Activated naive CD4-positive, alpha-beta T cell treated with anti-CD3 and anti-CD28 coated beads, Interleukin-2, amount 50 U/mL, for 72 hours (primary cell): ENCODE data around the gene PER1. TPM values are rescaled to one million over a fixed set of nuclear protein-coding genes. Genes with fewer than 3 reads are reported as not detected.
A peak's percentile ranks its signal among the peaks of the same experiment; 100 is the strongest.

Experiments
- ATAC-seq, 2 donors: fragments of 150-1000 bp; cut with Tn5 transposase; 2 replicates each; pipeline ENCODE4 v1.10.0; 2021; ENCODE audit warnings: mild to moderate bottlenecking in 2 of 2, moderate library complexity in 2 of 2
- DNase-seq, 2 donors: peaks; one replicate each; pipeline ENCODE4 v3.0.0; 2021 to 2022; ENCODE audit warnings: low spot score in 2 of 2
- H3K27ac Mint-ChIP-seq, 2 donors: one replicate each; pipeline ENCODE4 v1.8.0; 2022; ENCODE audit warnings: mild to moderate bottlenecking in 2 of 2, mixed read lengths in 2 of 2
- H3K36me3 Mint-ChIP-seq, 2 donors: one replicate each; pipeline ENCODE4 v1.8.0; 2022; ENCODE audit warnings: mixed read lengths in 2 of 2
- H3K9me3 Mint-ChIP-seq, 2 donors: one replicate each; pipeline ENCODE4 v1.8.0; 2022; ENCODE audit warnings: mixed read lengths in 2 of 2
- total RNA-seq, 2 donors: library from RNA; stranded (reverse); gene quantifications; one replicate each; pipeline ENCODE4 v1.2.3, GENCODE V29; 2022

The PER1 gene, protein sequence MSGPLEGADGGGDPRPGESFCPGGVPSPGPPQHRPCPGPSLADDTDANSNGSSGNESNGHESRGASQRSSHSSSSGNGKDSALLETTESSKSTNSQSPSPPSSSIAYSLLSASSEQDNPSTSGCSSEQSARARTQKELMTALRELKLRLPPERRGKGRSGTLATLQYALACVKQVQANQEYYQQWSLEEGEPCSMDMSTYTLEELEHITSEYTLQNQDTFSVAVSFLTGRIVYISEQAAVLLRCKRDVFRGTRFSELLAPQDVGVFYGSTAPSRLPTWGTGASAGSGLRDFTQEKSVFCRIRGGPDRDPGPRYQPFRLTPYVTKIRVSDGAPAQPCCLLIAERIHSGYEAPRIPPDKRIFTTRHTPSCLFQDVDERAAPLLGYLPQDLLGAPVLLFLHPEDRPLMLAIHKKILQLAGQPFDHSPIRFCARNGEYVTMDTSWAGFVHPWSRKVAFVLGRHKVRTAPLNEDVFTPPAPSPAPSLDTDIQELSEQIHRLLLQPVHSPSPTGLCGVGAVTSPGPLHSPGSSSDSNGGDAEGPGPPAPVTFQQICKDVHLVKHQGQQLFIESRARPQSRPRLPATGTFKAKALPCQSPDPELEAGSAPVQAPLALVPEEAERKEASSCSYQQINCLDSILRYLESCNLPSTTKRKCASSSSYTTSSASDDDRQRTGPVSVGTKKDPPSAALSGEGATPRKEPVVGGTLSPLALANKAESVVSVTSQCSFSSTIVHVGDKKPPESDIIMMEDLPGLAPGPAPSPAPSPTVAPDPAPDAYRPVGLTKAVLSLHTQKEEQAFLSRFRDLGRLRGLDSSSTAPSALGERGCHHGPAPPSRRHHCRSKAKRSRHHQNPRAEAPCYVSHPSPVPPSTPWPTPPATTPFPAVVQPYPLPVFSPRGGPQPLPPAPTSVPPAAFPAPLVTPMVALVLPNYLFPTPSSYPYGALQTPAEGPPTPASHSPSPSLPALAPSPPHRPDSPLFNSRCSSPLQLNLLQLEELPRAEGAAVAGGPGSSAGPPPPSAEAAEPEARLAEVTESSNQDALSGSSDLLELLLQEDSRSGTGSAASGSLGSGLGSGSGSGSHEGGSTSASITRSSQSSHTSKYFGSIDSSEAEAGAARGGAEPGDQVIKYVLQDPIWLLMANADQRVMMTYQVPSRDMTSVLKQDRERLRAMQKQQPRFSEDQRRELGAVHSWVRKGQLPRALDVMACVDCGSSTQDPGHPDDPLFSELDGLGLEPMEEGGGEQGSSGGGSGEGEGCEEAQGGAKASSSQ (N-terminal part only)
- 100 to 1,000 TPM in 1 of 2 donors, 10 to 100 TPM in 1; 80.9 to 294 TPM for total RNA-seq

DNA sequence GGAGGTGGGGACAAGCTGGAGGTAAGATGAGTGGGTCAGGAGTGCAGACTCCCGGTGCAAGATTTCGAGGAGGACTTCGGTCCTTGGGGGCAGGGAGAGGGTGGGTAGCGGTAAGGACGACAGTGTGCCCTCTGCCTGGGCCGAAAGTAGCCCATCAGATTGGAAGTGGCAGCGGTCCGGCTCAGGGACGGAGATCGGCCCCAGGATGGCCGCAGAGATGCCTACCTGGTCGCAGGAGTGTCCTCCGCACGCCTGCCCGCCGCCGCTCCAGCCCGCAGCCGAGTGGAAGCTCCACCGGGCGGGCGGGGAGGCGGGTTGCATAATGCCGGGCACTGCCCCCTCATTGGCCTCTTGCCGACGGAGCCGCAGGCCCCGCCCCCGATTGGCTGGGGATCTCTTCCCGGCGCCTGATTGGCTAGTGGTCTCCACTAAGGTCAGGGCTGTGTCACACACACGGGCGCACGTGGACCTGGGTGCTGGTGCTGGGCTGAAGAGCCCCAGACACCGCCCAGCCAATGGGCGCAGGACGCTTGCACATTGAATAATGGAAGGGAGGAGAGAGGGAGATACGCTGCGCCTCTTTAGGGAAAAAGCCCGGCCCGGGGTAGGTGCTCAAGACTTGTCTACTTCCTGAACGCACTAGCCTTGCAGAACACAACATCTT lies at the start of gene PER1:
TSS of gene PER1 (minus strand) at position 293 of the 664 bp plus-strand sequence. CDS start 1,698 bp downstream, outside the sequence.
- Mint-ChIP-seq H3K9me3 (no peaks in the 10 kb centered on the region), H3K27ac (peak within 1 kb of the TSS in 1 of 2 donors; percentile 99), H3K36me3 (peaks cover 5 to 8% of the 10 kb centered on the region in 2 donors)
- ATAC-seq (peak; percentile 43 to 46), DNase-seq (peak; percentile 92 to 96)

DNA sequence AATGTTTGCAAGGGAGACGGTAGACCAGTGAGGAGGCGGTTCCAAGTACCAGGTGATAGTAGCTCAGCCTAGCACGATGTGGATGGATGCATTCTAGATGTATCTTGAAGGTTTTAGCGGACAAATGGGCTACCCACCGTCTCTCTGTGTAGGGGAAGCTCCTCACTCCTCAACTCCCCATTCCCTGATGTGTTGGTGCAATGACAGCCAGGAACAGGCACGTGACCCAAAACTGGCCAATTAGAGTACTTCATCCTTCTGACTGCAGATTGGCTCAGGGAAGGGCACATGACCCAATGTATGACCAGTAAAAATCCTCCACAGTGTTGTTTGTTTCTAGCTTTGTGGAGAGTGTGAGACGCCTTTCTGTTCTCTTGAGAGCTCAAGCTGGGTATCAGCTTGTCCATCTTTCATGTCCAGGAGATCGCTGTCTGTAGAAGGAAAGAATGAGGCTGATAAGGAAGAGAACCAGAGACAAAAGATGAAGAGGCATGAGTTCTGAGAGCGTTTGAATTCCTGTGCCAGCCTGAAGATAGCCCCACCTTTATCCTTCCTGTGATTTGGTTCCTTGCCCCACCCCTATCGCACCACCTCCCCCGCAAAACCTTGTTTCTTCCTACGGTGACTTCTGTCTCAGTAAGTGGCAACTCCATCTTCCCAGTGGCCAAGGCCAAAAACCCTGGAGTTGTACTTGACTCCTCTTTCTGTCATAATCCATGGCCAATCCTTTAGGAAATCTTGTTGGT lies 40.0 kb upstream of the PER1 start:
- no peaks in the 10 kb centered on the region for H3K9me3 Mint-ChIP-seq

DNA sequence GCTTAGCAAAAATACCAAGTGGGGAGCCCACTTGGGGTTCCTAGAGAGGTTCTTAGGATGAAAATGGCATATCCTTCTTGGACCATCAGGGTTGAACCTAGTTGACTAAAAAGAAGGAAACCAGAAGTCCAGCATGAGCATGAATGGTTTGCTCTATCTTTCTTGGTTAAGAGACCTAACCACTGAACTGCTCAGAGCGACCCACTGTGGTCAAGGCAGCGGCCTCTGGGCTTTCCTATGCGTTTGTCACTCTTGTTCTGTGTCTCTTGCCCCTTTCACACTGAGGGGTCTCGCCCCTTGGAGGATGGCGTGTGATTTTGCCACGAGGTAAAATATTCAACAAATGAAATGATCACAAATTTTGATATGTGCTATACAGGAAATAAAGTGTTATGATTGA lies 38.3 kb upstream of the PER1 start:
- H3K27ac Mint-ChIP-seq, result peak overlapping the region in 1 of 2 donors; percentile 73
- peaks cover 0 to 5% of the 10 kb centered on the region in 2 donors for H3K36me3 Mint-ChIP-seq
- DNase-seq (no peak), ATAC-seq (no peak)
- no peaks in the 10 kb centered on the region for H3K9me3 Mint-ChIP-seq

More for the DNA sequence above, 40.0 kb upstream of the PER1 start:
- peak; percentile 34 to 54 for ATAC-seq
- peaks cover 0 to 5% of the 10 kb centered on the region in 2 donors for H3K36me3 Mint-ChIP-seq
- peak; percentile 62 to 70 for DNase-seq
- H3K27ac Mint-ChIP-seq, result no peak overlapping the region

DNA sequence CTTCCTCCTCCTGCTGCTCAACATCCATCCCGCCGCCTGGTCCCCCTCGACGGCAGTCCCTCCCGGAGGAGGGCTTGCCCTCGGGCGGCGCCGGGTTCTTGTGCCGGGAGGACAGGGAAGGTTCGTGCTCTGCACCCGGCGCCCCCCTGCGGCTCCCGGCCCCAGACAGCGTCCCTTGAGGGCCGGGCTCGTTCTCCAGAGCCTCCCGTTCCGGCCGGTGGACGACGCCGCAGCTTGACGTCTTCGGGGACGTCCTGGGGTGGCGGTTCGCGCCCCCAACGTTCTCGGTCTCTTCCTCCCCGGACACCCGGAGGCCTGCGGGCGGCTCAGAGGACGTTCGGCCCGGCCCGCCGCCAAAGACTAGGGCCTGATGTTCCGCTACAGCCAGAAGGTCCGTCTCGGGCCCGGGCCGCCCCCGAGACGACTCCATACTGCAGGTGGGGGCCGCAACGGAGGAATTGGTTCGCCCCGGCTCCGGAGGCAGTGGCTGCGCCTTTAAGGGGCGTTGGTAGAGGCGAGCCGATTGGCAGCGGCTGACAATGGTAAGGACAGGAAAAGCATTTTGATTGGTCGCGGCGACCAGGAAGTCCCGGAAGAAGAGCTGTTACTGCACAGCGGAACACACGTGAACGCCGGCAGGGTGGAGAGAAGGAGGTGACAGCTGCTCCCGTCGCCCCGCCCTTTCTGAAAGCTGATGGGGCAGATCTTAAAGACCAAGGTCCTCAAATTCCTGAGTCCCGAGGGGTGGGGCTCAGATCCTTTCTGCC lies 37.7 kb upstream of the PER1 start, which contains the start of gene BORCS6:
TSS of gene BORCS6 (minus strand) at position 470 of the 767 bp plus-strand sequence. CDS start at position 430, 40 bp downstream.
- peak; percentile 67 to 73 for ATAC-seq
- H3K27ac Mint-ChIP-seq, result peak within 1 kb of the TSS in 1 of 2 donors; percentile 73
- H3K36me3 Mint-ChIP-seq, result peaks cover 0 to 5% of the 10 kb centered on the region in 2 donors
- H3K9me3 Mint-ChIP-seq, result no peaks in the 10 kb centered on the region
- DNase-seq, result peak; percentile 89 to 96

DNA sequence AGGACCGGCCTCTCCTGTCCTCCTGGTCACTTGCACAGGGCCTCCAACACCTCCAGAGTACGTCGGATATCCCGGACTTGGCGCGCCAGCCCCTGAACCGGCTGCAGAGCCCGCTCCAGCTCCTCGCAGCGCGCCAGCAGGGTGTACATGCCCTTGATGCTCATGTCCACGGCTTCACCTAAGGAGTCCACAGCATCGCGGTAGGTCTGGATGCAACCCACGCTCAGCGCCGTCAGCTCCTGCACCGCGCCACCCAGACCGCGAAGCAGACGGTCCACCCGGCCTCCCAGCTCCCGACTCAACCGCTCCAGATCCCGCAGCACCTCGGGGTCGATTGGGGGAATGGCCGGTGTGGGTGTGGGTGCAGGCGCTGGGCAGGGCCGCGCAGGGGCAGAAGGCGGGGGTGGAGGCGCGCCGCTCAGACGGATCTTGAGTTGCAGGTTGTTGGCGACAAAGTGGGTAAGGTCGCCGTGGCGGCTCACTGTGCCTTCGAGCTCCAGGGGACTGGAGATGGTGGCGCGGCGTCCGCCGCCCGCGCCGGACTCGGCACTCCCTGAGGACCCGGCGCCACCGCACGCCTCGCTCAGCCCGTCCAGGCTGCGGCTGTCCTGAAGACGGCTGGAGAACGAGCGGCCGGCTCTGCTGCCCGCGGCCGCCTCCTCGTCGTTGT lies 37.0 kb upstream of the PER1 start:
- Mint-ChIP-seq H3K27ac (no peak overlapping the region), H3K9me3 (no peaks in the 10 kb centered on the region)
- DNase-seq, result peak; percentile 26 to 72

DNA sequence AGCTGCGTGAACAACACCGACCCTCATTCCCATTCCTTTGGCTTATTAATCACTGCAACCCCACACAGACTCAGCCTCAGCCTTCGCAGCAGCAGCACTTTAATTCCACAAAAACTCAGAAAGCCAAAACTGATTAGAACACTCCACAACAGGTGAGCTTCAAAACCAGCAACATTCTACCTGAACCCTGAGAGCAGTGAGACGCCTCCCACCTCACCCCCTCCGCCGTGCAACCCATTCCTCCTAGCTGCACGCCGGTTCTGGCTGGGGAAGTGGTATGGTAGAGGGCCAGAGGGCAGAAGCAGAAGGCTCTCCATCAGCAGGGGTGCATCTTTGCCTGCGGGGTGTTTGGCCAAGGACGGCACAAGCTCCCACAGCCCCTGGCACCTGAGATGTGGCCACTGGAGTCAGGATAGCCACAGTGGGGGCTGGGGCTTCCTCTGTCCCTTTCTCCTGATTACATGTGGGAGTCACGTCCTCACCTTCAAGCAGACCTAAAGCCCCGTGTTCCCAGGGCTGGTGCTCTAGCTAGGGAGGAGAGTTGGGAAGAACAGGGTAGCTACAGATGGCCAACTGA lies 36.1 kb upstream of the PER1 start:
- ATAC-seq, result no peak
- peaks cover 0 to 5% of the 10 kb centered on the region in 2 donors for H3K36me3 Mint-ChIP-seq
- H3K27ac Mint-ChIP-seq, result peak overlapping the region in 1 of 2 donors; percentile 37
- DNase-seq, result peak in 1 of 2 donors; percentile 38
- no peaks in the 10 kb centered on the region for H3K9me3 Mint-ChIP-seq

More for the DNA sequence above, 37.0 kb upstream of the PER1 start:
- peaks cover 0 to 5% of the 10 kb centered on the region in 2 donors for H3K36me3 Mint-ChIP-seq
- no peak for ATAC-seq

DNA sequence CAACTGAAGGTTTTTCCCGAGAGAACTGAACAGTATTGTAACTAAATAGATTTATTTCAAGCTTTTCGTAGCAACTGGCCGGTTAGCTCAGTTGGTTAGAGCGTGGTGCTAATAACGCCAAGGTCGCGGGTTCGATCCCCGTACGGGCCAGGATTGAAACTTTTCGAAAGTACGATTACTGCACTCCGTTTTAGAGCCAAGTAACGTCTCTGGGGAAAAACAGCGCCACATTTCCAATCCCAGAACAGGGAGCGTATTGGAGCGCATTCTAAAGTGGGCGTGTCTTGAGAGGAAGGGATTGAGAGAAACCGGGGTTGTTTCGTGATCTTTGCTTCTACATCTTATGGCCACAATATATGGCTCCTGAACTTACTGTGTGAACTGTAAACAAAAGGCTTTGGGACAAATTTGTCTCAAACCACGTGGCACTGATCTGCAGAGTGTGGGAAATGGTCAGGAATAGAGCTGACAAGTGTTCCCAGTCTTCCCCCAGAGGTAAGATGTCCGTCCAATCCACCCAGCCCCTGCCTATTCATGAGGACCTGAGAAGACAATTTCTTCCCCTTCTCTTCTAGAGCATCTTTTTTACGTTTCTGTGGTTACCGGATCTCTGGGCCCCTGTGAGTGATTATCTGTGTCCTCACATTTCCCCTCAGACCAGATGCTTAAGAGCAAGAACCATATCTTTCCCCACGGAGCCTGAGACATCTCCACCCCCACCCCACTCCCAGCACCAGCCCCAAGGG lies 35.5 kb upstream of the PER1 start:
- Mint-ChIP-seq H3K9me3 (no peaks in the 10 kb centered on the region), H3K27ac (no peak overlapping the region), H3K36me3 (peaks cover 0 to 5% of the 10 kb centered on the region in 2 donors)
- ATAC-seq (peak; percentile 31 to 51), DNase-seq (peak; percentile 92 to 93)

DNA sequence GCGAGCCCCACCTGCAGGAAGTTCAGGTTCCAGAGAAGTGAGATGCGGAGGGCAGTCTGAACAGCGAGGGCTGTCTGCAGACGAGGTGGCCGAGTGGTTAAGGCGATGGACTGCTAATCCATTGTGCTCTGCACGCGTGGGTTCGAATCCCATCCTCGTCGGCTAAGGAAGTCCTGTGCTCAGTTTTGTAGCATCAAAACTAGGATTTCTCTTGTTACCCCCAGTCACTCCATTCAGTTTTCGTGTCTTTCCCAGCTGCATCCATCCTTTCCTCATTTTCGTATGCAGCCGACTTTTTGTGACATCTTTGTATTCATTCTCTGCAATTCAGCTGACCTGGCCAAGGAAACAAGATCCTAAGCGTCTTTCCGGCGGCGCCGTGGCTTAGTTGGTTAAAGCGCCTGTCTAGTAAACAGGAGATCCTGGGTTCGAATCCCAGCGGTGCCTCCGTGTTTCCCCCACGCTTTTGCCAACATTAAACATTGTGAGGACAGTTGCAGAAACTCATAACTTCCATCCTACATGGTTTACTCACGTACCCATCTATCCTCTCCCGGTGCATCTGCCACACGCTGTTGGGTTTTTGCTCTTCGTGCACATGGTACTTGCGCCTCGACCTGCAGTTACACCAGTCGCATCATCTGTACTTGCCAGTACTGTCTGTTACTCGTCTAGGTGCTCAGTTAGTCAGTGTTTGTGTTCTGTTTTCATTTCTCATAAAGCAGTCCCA lies 34.7 kb upstream of the PER1 start:
- no peaks in the 10 kb centered on the region for H3K9me3 Mint-ChIP-seq
- peak; percentile 95 to 97 for DNase-seq
- H3K36me3 Mint-ChIP-seq, result peaks cover 0 to 5% of the 10 kb centered on the region in 2 donors
- peak; percentile 56 to 59 for ATAC-seq
- no peak overlapping the region for H3K27ac Mint-ChIP-seq

DNA sequence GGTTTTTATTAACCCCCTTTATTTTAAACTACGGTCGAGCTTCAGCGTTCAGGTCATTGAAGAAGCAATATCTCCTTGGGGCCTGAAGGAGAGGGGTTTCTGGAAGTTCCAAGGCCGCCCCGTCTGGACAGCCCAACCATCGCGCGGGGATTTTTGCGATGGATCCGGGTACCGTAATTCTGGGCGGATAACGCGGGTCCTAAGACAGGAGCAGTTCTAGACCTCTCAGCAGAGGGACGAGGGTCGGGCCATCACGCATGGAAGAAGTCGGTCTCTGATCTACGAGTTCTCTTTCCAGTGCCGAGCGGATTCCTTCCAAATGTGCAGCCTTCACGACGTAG lies 34.2 kb upstream of the PER1 start:
- DNase-seq (no peak), ATAC-seq (no peak)
- Mint-ChIP-seq H3K9me3 (no peaks in the 10 kb centered on the region), H3K27ac (no peak overlapping the region), H3K36me3 (peaks cover 0 to 5% of the 10 kb centered on the region in 2 donors)

DNA sequence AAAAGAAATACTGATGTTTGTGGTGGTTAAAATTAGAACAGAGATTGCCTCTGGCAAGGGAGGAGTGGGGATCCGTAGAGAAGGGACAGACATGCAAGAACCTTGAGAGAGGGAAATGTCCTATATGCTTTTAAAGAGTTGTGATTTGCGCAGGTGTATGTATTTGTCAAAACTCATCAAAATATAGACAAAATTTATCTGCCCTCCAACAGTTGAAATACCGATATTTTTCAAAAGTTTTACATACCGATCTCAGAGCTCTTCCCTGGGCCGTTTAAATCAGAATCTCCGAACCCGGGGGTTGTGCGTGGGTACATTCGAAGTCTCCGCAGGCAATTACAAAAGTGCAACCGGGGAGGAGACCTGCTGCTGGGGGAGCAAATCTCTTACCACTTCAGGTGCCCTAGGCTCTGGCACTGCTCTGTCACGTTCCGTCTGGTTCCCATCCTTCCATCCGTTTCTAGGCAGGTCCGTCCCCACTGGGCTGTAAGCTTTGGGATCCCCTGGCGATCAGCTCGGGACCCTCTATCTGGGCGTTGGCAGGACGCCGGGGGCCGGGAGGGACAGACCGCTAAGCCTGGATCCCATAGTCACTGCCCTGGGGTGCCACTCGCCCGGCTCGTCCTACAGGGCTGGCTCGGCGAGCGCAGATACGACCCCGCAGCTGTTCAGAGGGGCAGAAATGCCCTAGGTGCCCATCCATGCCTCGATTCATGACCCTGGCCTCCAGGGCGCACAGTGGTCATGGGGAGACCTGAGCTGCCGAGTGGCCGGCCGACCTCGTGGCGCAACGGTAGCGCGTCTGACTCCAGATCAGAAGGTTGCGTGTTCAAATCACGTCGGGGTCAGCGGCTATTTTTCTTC lies 33.6 kb upstream of the PER1 start:
- ATAC-seq (peak; percentile 13 to 24), DNase-seq (peak; percentile 93 to 98)
- Mint-ChIP-seq H3K36me3 (peaks cover 0 to 5% of the 10 kb centered on the region in 2 donors), H3K27ac (no peak overlapping the region), H3K9me3 (no peaks in the 10 kb centered on the region)

DNA sequence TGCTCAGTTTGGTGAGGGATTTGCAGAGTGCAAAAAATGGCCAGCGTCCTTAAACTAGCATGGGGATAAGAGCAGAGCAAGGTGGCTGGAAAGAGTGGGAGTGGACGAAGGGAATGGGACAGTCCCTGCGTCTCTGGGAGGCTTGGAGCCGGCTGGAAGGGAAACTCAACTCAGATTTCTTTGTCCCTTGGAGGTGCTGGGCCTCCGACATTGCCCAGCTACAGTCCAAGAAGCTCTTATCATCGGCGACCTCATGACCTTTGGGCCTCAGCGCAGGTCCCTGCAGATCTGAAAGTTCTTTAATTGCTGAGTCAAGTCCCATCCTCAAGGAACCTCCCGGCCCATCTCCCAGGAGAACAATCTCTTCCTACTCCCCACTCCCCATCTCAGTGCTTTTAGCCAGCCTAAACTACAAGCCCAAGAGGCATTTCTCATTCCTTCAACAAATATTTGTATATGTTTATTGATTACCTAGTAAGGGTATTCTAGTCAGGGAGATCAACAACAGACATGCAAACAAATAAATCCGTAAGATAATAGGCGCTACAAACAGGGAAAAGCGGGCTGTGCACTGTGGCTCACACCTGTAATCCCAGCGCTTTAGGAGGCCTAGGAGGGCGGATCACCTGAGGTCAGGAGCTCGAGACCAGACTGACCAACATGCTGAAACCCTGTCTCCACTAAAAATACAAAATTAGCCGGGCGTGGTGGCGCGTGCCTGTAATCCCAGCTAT lies 25.0 kb upstream of the PER1 start:
- H3K27ac Mint-ChIP-seq, result peak overlapping the region; percentile 81 to 100
- DNase-seq (no peak), ATAC-seq (no peak)
- peaks cover 0 to 11% of the 10 kb centered on the region in 2 donors for H3K36me3 Mint-ChIP-seq
- no peaks in the 10 kb centered on the region for H3K9me3 Mint-ChIP-seq
